ENCODE data around the gene MT1A.

DNA sequence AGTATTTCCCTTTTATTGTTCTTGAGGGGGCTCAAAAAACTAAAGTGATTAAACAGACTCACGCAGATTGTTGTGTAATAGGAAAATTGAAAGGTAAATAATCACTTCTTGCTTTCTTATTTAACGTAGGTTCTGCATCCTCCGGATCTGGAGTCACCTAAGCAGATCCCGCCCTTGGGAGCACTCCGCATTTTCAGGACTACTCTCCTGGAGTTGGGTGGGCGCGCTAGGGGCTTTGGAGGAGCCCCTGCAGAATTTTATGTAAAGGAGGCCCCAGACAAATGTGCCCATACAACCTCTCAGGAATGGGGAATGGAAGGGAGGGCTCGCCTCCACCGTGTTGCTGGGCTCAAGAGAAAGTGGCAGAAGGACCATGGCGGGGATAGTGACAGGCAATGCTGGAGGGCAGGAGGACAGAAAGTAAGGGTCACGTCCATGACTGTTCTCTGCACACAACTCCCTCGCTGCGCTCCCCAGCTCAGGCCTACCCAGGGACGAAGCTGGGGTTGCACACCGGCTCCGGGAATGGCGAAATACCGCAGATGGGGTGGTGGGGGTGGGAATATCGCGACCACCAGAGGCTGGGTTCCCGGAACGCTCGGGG, 21.8 kb upstream of the MT1A start:
- TF ChIP-seq POLR2A (IDR thresholded peaks at IDR 0.05; ENCODE audit: low read depth, low read length): no peak
- no peak for TF ChIP-seq FOS (IDR thresholded peaks at IDR 0.05; ENCODE audit: borderline replicate concordance, extremely low read depth, insufficient read length)
- TF ChIP-seq EED (IDR thresholded peaks at IDR 0.05; ENCODE audit: low read depth): no peak
- no peak for TF ChIP-seq PBX3 (IDR thresholded peaks at IDR 0.05; ENCODE audit: insufficient replicate concordance, low read depth, low read length)
- TF ChIP-seq FOXK2 (IDR thresholded peaks at IDR 0.05): no peak
- no peak for TF ChIP-seq ETV6 (conservative IDR thresholded peaks at IDR 0.05 in 1 of 2, IDR thresholded peaks at IDR 0.05 in 1 of 2; ENCODE audit: borderline replicate concordance in 1 of 2, low read depth in 1 of 2)
- TF ChIP-seq, protein P1, sequence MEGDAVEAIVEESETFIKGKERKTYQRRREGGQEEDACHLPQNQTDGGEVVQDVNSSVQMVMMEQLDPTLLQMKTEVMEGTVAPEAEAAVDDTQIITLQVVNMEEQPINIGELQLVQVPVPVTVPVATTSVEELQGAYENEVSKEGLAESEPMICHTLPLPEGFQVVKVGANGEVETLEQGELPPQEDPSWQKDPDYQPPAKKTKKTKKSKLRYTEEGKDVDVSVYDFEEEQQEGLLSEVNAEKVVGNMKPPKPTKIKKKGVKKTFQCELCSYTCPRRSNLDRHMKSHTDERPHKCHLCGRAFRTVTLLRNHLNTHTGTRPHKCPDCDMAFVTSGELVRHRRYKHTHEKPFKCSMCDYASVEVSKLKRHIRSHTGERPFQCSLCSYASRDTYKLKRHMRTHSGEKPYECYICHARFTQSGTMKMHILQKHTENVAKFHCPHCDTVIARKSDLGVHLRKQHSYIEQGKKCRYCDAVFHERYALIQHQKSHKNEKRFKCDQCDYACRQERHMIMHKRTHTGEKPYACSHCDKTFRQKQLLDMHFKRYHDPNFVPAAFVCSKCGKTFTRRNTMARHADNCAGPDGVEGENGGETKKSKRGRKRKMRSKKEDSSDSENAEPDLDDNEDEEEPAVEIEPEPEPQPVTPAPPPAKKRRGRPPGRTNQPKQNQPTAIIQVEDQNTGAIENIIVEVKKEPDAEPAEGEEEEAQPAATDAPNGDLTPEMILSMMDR (IDR thresholded peaks at IDR 0.05 in 2 of 3, conservative IDR thresholded peaks at IDR 0.05 in 1 of 3; ENCODE audit: control insufficient read depth in 2 of 3, extremely low read depth in 1 of 3, insufficient read depth in 1 of 3, low read depth in 3 of 3, low read length in 3 of 3): no peak
- TF ChIP-seq NFYB (IDR thresholded peaks at IDR 0.05; ENCODE audit: insufficient read depth, low read depth, low read length): no peak
- TF ChIP-seq SIX5 (IDR thresholded peaks at IDR 0.05; ENCODE audit: low read depth, low read length, severe bottlenecking): no peak
- no peak for TF ChIP-seq SMC3 (IDR thresholded peaks at IDR 0.05; ENCODE audit: borderline replicate concordance, low read length)
- no peak for TF ChIP-seq TCF12 (IDR thresholded peaks at IDR 0.05; ENCODE audit: low read depth, low read length)
- TF ChIP-seq, protein P2, sequence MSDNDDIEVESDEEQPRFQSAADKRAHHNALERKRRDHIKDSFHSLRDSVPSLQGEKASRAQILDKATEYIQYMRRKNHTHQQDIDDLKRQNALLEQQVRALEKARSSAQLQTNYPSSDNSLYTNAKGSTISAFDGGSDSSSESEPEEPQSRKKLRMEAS (IDR thresholded peaks at IDR 0.05; ENCODE audit: low read depth, low read length): no peak
- no peak for TF ChIP-seq SMARCA5 (IDR thresholded peaks at IDR 0.05)
- no peak for TF ChIP-seq SRF (IDR thresholded peaks at IDR 0.05; ENCODE audit: low read depth in 2 of 2, low read length in 2 of 2)

Measured in GM12878 (cell line).